HL-60 (cell line): ENCODE results near the gene NRL.

Source experiments
- DNase-seq, 2 experiments: peaks; one replicate each; pipeline ENCODE4 v3.0.0-alpha.2; 2010 to 2020; ENCODE audit warnings: low read depth in 1 of 2, low spot score in 1 of 2
- H3K27ac ChIP-seq: fragments of 250-450 bp; sonication (Bioruptor Pico); replicated peaks from 2 replicates; pipeline ENCODE4 v1.5.1; 2020; ENCODE audit warnings: mild to moderate bottlenecking, moderate library complexity
- H3K27me3 ChIP-seq: fragments of 250-450 bp; sonication (Bioruptor Pico); 2 replicates; pipeline ENCODE4 v1.5.1; 2021; ENCODE audit warnings: mild to moderate bottlenecking, moderate library complexity; ENCODE audit not compliant: insufficient read depth, poor library complexity, severe bottlenecking
- H3K4me3 ChIP-seq: replicated peaks from 2 replicates; pipeline ENCODE4 v1.5.1; 2011; ENCODE audit warnings: mild to moderate bottlenecking, control low read depth, low read length; ENCODE audit not compliant: insufficient read depth
- GABPA ChIP-seq: IDR thresholded peaks from 2 replicates; pipeline ENCODE4 v1.6.1; 2012; ENCODE audit warnings: low read depth
- POLR2AphosphoS5 ChIP-seq: IDR thresholded peaks from 2 replicates; pipeline ENCODE4 v1.6.1; 2012; ENCODE audit warnings: low read depth
- SPI1 ChIP-seq: IDR thresholded peaks from 2 replicates; pipeline ENCODE4 v1.6.1; 2012; ENCODE audit warnings: low read depth, mild to moderate bottlenecking, borderline replicate concordance
- TF ChIP-seq, protein P1 (sequence below): IDR thresholded peaks from 2 replicates; pipeline ENCODE4 v1.6.1; 2012; ENCODE audit warnings: low read depth; ENCODE audit not compliant: insufficient replicate concordance
- TF ChIP-seq, protein P2 (sequence below): IDR thresholded peaks from one replicate; pipeline ENCODE4 v1.5.1; 2011; ENCODE audit warnings: low read length, control low read depth, inconsistent platforms; ENCODE audit not compliant: insufficient read depth

The NRL gene

GRCh38 chr14:24076302-24076601 lies 38.5 kb downstream of the NRL start:
- H3K4me3 ChIP-seq = no peak overlapping the region
- TF ChIP-seq, protein P1, sequence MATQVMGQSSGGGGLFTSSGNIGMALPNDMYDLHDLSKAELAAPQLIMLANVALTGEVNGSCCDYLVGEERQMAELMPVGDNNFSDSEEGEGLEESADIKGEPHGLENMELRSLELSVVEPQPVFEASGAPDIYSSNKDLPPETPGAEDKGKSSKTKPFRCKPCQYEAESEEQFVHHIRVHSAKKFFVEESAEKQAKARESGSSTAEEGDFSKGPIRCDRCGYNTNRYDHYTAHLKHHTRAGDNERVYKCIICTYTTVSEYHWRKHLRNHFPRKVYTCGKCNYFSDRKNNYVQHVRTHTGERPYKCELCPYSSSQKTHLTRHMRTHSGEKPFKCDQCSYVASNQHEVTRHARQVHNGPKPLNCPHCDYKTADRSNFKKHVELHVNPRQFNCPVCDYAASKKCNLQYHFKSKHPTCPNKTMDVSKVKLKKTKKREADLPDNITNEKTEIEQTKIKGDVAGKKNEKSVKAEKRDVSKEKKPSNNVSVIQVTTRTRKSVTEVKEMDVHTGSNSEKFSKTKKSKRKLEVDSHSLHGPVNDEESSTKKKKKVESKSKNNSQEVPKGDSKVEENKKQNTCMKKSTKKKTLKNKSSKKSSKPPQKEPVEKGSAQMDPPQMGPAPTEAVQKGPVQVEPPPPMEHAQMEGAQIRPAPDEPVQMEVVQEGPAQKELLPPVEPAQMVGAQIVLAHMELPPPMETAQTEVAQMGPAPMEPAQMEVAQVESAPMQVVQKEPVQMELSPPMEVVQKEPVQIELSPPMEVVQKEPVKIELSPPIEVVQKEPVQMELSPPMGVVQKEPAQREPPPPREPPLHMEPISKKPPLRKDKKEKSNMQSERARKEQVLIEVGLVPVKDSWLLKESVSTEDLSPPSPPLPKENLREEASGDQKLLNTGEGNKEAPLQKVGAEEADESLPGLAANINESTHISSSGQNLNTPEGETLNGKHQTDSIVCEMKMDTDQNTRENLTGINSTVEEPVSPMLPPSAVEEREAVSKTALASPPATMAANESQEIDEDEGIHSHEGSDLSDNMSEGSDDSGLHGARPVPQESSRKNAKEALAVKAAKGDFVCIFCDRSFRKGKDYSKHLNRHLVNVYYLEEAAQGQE = no peak
- TF ChIP-seq POLR2AphosphoS5 (no peak), GABPA (no peak), SPI1 (no peak)
- TF ChIP-seq, protein P2, sequence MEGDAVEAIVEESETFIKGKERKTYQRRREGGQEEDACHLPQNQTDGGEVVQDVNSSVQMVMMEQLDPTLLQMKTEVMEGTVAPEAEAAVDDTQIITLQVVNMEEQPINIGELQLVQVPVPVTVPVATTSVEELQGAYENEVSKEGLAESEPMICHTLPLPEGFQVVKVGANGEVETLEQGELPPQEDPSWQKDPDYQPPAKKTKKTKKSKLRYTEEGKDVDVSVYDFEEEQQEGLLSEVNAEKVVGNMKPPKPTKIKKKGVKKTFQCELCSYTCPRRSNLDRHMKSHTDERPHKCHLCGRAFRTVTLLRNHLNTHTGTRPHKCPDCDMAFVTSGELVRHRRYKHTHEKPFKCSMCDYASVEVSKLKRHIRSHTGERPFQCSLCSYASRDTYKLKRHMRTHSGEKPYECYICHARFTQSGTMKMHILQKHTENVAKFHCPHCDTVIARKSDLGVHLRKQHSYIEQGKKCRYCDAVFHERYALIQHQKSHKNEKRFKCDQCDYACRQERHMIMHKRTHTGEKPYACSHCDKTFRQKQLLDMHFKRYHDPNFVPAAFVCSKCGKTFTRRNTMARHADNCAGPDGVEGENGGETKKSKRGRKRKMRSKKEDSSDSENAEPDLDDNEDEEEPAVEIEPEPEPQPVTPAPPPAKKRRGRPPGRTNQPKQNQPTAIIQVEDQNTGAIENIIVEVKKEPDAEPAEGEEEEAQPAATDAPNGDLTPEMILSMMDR = no peak
- peaks cover 3% of the 10 kb centered on the region for H3K27me3 ChIP-seq
- DNase-seq = no peak
- H3K27ac ChIP-seq = no peak overlapping the region

GRCh38 chr14:24075485-24076301 lies 39.1 kb downstream of the NRL start:
- TF ChIP-seq, protein P1 = no peak
- Histone ChIP-seq H3K27me3 (peaks cover 3% of the 10 kb centered on the region), H3K4me3 (no peak overlapping the region)

DNA sequence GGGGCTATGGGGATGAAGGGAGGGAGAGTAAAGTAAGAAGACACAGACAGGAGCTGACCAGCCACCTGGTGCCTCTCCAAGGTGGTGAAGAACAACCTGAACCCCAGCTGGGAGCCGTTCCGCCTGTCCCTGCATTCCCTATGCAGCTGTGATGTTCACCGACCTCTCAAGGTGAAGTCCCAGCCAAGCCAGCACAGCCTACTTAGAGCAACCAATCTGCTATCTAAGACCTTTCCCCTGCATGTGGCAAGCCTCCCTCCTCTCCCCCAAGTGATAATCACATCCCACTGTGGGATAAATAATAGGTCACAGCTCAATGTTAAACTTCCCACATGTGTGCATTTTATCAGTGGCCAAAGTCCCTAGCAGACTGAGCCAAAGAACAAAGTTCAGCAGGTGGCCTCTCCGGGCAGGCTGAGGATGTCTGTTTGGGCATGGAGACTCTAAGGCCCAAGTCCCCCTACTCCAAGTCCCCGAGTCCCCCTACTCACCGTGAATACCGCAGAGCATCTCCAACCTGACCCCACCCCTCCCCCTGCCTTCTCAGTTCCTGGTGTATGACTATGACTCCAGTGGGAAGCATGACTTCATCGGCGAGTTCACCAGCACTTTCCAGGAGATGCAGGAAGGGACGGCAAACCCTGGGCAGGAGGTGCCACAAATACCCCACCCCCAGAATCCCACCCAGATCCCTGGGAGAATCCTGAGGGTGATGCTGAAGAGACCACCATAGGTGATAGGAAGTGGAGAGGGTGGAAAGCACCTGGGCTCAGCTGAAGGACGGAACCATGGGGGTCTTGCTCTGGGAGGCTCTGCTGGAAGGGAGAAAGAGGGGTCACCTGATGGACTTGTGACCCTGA lies 39.9 kb downstream of the NRL start:
- TF ChIP-seq, protein P2 = no peak
- TF ChIP-seq SPI1 = no peak
- no peak for DNase-seq
- Histone ChIP-seq H3K27me3 (no peaks in the 10 kb centered on the region), H3K4me3 (no peak overlapping the region), H3K27ac (no peak overlapping the region)

More at GRCh38 chr14:24075485-24076301, 39.1 kb downstream of the NRL start:
- DNase-seq = no peak
- no peak overlapping the region for H3K27ac ChIP-seq
